ENCODE measurements around the gene CLEC11A. TPM values are rescaled to one million over a fixed set of nuclear protein-coding genes. Genes with fewer than 3 reads are reported as not detected.

The CLEC11A gene
- polyA plus RNA-seq, 1 donor from 2014 or later = 18.4 TPM

DNA sequence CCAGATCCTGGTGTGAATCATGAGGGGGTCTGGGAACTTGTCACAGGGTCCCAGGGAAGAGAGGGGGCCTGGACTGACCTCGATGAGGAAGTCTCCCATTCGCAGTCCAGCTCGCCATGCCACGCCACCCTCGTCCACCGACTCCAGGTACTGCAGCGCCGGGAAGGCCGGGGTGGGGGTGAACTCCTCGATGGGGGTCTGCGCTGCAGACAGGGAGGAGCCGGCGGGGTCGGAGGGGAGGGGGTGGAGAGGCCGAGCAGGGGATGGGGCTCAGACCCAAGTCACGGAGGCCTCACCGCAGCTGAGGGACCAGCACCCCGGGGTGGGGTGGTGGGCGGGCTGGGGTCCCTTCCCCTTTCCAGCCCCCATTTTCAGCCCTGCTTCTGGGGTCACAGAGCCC lies 34.4 kb upstream of the CLEC11A start:
- no peaks in the 10 kb centered on the region for H4K20me1 ChIP-seq (ENCODE audit: insufficient read depth)
- peaks cover 37% of the 10 kb centered on the region for H3K79me2 ChIP-seq (replicated peaks; ENCODE audit: insufficient read depth, low read length)
- no peaks in the 10 kb centered on the region for H3F3A ChIP-seq (ENCODE audit: insufficient read depth, low read length, poor library complexity, severe bottlenecking)
- no peak overlapping the region for H3K9ac ChIP-seq (ENCODE audit: low read length)
- no peak overlapping the region for H3K4me3 ChIP-seq (ENCODE audit: low read length)
- no peaks in the 10 kb centered on the region for H3K36me3 ChIP-seq (ENCODE audit: insufficient read depth, low read length)
- H3K27me3 ChIP-seq (ENCODE audit: insufficient read depth, low read depth, low read length) = no peaks in the 10 kb centered on the region
- H3K27ac ChIP-seq (ENCODE audit: low read length) = no peak overlapping the region
- no peak overlapping the region for H3K4me2 ChIP-seq (ENCODE audit: low read length)
- H2AFZ ChIP-seq (ENCODE audit: low read depth, low read length) = no peak overlapping the region
- TF ChIP-seq RAD21 (conservative IDR thresholded peaks at IDR 0.05) (no peak), POLR2AphosphoS5 (IDR thresholded peaks at IDR 0.05) (no peak), EZH2 (IDR thresholded peaks at IDR 0.05; ENCODE audit: borderline replicate concordance, insufficient read depth, low read length, poor library complexity, severe bottlenecking) (no peak)
- TF ChIP-seq, protein P1, sequence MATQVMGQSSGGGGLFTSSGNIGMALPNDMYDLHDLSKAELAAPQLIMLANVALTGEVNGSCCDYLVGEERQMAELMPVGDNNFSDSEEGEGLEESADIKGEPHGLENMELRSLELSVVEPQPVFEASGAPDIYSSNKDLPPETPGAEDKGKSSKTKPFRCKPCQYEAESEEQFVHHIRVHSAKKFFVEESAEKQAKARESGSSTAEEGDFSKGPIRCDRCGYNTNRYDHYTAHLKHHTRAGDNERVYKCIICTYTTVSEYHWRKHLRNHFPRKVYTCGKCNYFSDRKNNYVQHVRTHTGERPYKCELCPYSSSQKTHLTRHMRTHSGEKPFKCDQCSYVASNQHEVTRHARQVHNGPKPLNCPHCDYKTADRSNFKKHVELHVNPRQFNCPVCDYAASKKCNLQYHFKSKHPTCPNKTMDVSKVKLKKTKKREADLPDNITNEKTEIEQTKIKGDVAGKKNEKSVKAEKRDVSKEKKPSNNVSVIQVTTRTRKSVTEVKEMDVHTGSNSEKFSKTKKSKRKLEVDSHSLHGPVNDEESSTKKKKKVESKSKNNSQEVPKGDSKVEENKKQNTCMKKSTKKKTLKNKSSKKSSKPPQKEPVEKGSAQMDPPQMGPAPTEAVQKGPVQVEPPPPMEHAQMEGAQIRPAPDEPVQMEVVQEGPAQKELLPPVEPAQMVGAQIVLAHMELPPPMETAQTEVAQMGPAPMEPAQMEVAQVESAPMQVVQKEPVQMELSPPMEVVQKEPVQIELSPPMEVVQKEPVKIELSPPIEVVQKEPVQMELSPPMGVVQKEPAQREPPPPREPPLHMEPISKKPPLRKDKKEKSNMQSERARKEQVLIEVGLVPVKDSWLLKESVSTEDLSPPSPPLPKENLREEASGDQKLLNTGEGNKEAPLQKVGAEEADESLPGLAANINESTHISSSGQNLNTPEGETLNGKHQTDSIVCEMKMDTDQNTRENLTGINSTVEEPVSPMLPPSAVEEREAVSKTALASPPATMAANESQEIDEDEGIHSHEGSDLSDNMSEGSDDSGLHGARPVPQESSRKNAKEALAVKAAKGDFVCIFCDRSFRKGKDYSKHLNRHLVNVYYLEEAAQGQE (IDR thresholded peaks at IDR 0.05; ENCODE audit: borderline replicate concordance) = no peak
- H3K9me2 ChIP-seq (ENCODE audit: insufficient read depth, low read length) = no peaks in the 10 kb centered on the region
- H3K9me3 ChIP-seq (ENCODE audit: low read length) = no peaks in the 10 kb centered on the region

DNA sequence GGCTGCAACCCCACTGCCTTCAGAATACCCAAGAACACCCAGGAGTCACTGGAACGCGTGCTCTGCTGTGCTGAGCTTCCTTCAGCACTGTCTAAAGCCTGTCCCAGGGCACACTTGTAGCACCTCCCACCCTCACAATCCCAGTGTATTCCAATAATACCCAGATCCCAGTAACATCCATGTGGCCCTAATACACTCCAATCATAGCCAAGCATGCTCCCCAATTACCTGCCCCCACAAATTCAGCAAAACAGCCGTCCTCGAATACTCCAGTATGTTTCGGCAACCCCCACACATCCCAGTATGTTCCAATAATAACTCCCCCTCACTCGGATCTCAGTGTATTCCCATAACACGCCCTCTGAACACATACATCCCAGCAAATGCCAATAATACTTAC lies 32.7 kb upstream of the CLEC11A start:
- no peak overlapping the region for H3K27ac ChIP-seq (ENCODE audit: low read length)
- no peak overlapping the region for H3K4me3 ChIP-seq (ENCODE audit: low read length)
- no peaks in the 10 kb centered on the region for H4K20me1 ChIP-seq (ENCODE audit: insufficient read depth)
- H3K9me2 ChIP-seq (ENCODE audit: insufficient read depth, low read length) = no peaks in the 10 kb centered on the region
- H3K4me2 ChIP-seq (ENCODE audit: low read length) = no peak overlapping the region
- no peaks in the 10 kb centered on the region for H3K36me3 ChIP-seq (ENCODE audit: insufficient read depth, low read length)
- no peak overlapping the region for H3K9ac ChIP-seq (ENCODE audit: low read length)
- peaks cover 37% of the 10 kb centered on the region for H3K79me2 ChIP-seq (replicated peaks; ENCODE audit: insufficient read depth, low read length)
- H2AFZ ChIP-seq (ENCODE audit: low read depth, low read length) = no peak overlapping the region
- no peaks in the 10 kb centered on the region for H3K27me3 ChIP-seq (ENCODE audit: insufficient read depth, low read depth, low read length)
- no peaks in the 10 kb centered on the region for H3K9me3 ChIP-seq (ENCODE audit: low read length)
- no peak for TF ChIP-seq CTCF (IDR thresholded peaks at IDR 0.05; ENCODE audit: poor library complexity, severe bottlenecking)
- TF ChIP-seq RAD21 (conservative IDR thresholded peaks at IDR 0.05) = no peak
- TF ChIP-seq SMC3 (conservative IDR thresholded peaks at IDR 0.05; ENCODE audit: poor library complexity) = no peak
- no peak for TF ChIP-seq EZH2 (IDR thresholded peaks at IDR 0.05; ENCODE audit: borderline replicate concordance, insufficient read depth, low read length, poor library complexity, severe bottlenecking)
- TF ChIP-seq, protein P1 (IDR thresholded peaks at IDR 0.05; ENCODE audit: borderline replicate concordance) = no peak
- TF ChIP-seq MXI1 (conservative IDR thresholded peaks at IDR 0.05; ENCODE audit: poor library complexity, severe bottlenecking) = no peak
- TF ChIP-seq EP300 (conservative IDR thresholded peaks at IDR 0.05; ENCODE audit: poor library complexity, severe bottlenecking) = no peak
- TF ChIP-seq TAF1 (IDR thresholded peaks at IDR 0.05; ENCODE audit: low read depth) = no peak
- no peaks in the 10 kb centered on the region for H3F3A ChIP-seq (ENCODE audit: insufficient read depth, low read length, poor library complexity, severe bottlenecking)

Data from neural cell (in vitro differentiated cells).